Stomach (tissue), 9 donors: ENCODE data around the gene GDPD1. TPM values are rescaled to one million over a fixed set of nuclear protein-coding genes. Genes with fewer than 3 reads are reported as not detected.
"Not testable (repeated sequence)": the region's sequence is repeated elsewhere in the genome, so short reads cannot be mapped to it uniquely, and the experiment has no call there.

ENCODE experiments used
- DNase-seq, 2 donors: peaks; one replicate each; pipeline versions ENCODE4 v3.0.0 to v3.0.0-alpha.2; 2013 to 2019
- H3K27ac ChIP-seq, 5 donors: fragments of 200-600 bp in 4 of 5; sonication (generic) in 4 of 5; one replicate each; pipeline ENCODE4 v1.5.1; 2013 to 2019; ENCODE audit warnings: mild to moderate bottlenecking in 1 of 5, moderate library complexity in 1 of 5
- H3K27me3 ChIP-seq, 3 donors: fragments of 200-600 bp; sonication (generic); one replicate each; pipeline ENCODE4 v1.5.1; 2017 to 2019; ENCODE audit warnings: mixed run types in 1 of 3
- H3K36me3 ChIP-seq, 4 donors: fragments of 200-600 bp; sonication (generic); 1 replicate in 3 of 4; 2 replicates in 1 of 4; pipeline ENCODE4 v1.5.1; 2016 to 2019
- H3K4me1 ChIP-seq, 4 donors: fragments of 200-600 bp; sonication (generic); one replicate each; pipeline ENCODE4 v1.5.1; 2016 to 2019
- H3K4me3 ChIP-seq, 4 donors: fragments of 200-600 bp; sonication (generic) in 3 of 4; one replicate each; pipeline ENCODE4 v1.5.1; 2016 to 2019; ENCODE audit warnings: mild to moderate bottlenecking in 1 of 4
- H3K9me3 ChIP-seq, 4 donors: fragments of 200-600 bp; sonication (generic); one replicate each; pipeline ENCODE4 v1.5.1; 2016 to 2019
- EP300 ChIP-seq: sonication (generic); formaldehyde crosslinking; IDR thresholded peaks from one replicate; pipeline ENCODE4 v1.6.1; 2017; ENCODE audit warnings: antibody characterized with exemption
- POLR2A ChIP-seq, 4 donors: fragments of 450-650 bp; IDR thresholded peaks; one replicate each; pipeline ENCODE4 v1.6.1; 2016; ENCODE audit warnings: antibody characterized with exemption in 4 of 4, control low read depth in 2 of 4, mild to moderate bottlenecking in 1 of 4, moderate library complexity in 1 of 4
- POLR2AphosphoS5 ChIP-seq, 3 donors: sonication (generic); formaldehyde crosslinking; IDR thresholded peaks; one replicate each; pipeline ENCODE4 v1.6.1; 2016; ENCODE audit warnings: antibody characterized with exemption in 3 of 3
- WGBS, 5 donors: extraction: QIAGEN DNeasy Blood & Tissue Kit in 3 of 5; methylation state at CpG; one replicate each; pipeline versions ENCODE4 v1.1.5 to v1.1.7; 2013 to 2018; 5-methylcytosine and 5-hydroxymethylcytosine counted together
- intact Hi-C: fragments of 100-400 bp; cut with DNase I; formaldehyde crosslinking; loops from one replicate; pipeline ENCODE4 v1.15.1; 2023; ENCODE audit warnings: low total_unique reads
- polyA plus RNA-seq, 3 donors: library from polyadenylated mRNA; stranded (reverse); fragments of 200-250 nt; gene quantifications; one replicate each; pipeline ENCODE4 v1.2.3, GENCODE V29; 2013
- total RNA-seq, 5 donors: library from RNA; depleted of rRNA; stranded (reverse); fragments of >200 nt; gene quantifications; one replicate each; pipeline versions ENCODE4 v1.1.0 to v1.2.3, GENCODE V29; 2014 to 2016
- TF ChIP-seq, protein P1 (sequence below), 7 experiments: fragments of 450-650 bp in 4 of 7; fragments of 200-600 bp in 3 of 7; sonication (generic) in 3 of 7; IDR thresholded peaks; one replicate each; pipeline ENCODE4 v1.5.1; 2016 to 2019; ENCODE audit warnings: antibody characterized with exemption in 7 of 7, control low read depth in 2 of 7, mild to moderate bottlenecking in 1 of 7
- donor health status: healthy with polysubstance abuse.
- donor health status: Bipolar disorder and iron deficiency.
- donor health status: healthy.

The GDPD1 gene
- total and polyA plus RNA-seq, 8 donors, result 0.40 to 8.6 (median 1.8) TPM; not detected in 2

DNA sequence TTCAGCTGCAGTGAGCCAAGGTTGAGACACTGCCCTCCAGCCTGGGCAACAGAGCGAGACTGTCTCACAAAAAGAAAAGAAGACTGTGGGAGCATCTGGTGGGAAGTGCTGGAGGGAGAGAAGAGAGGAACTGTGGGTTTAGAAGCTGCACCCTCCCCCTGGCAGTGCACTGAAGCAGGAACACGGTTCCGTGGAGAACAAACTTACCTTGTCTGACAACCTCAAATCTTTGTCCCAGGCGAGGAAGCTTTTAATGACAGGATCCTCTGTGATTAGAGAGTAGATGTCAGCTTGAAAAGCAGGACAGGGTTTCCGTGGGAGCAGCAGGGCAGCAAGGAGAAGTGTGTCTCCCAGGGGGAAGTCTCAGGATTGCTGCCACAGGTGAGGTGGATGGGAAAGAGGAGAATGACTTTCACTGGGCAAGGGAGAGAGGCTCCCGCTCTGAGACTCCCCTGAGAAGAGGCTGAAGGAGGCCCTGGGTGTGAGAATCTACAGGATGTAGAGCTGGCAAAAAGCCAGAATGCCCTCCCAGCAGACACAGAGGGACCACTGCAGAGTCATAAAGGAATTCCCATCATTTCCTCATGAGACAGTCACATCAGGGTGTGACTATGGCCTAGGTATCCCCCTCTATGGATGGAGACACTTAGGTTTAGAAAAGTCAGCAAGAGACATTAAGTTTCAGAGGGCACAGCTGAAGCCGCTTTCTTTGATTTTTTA, 41.9 kb upstream of the GDPD1 start:
- DNase-seq, result no peak
- no peaks in the 10 kb centered on the region for H3K27me3 ChIP-seq
- 82 to 92% (median 89%) methylated on average over 7 of the region's 7 CpGs for WGBS, 5 donors
- H3K9me3 ChIP-seq, result no peaks in the 10 kb centered on the region
- no peaks in the 10 kb centered on the region for H3K4me1 ChIP-seq
- no peak overlapping the region for H3K4me3 ChIP-seq
- TF ChIP-seq POLR2A (IDR thresholded peaks at IDR 0.05) (no peak), EP300 (no peak), POLR2AphosphoS5 (IDR thresholded peaks at IDR 0.05) (no peak)
- TF ChIP-seq, protein P1, sequence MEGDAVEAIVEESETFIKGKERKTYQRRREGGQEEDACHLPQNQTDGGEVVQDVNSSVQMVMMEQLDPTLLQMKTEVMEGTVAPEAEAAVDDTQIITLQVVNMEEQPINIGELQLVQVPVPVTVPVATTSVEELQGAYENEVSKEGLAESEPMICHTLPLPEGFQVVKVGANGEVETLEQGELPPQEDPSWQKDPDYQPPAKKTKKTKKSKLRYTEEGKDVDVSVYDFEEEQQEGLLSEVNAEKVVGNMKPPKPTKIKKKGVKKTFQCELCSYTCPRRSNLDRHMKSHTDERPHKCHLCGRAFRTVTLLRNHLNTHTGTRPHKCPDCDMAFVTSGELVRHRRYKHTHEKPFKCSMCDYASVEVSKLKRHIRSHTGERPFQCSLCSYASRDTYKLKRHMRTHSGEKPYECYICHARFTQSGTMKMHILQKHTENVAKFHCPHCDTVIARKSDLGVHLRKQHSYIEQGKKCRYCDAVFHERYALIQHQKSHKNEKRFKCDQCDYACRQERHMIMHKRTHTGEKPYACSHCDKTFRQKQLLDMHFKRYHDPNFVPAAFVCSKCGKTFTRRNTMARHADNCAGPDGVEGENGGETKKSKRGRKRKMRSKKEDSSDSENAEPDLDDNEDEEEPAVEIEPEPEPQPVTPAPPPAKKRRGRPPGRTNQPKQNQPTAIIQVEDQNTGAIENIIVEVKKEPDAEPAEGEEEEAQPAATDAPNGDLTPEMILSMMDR (IDR thresholded peaks at IDR 0.05), result no peak
- no peak overlapping the region for H3K27ac ChIP-seq
- intact Hi-C loops, result no loop called here
- H3K36me3 ChIP-seq, result peaks cover 0 to 4% (median 0%) of the 10 kb centered on the region in 4 donors

DNA sequence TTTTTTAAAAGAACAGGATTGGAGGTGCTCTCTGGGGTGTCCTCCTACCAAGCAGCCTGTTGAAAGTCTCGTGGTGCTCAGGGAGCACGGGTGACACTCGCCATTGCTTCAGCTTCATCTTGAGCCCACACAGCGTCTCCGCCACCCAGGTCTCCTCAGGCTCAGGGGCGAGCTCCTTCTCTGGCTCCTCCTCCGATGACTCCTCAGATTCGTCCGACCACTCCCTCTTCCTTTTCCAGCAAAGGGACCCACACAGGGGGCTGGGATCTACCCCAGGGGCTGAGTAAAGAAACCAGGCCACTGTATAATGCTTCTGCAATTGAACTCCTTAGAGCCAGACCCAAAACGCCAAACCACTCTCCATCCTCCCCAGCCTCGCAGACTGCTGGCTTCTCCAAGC, 40.7 kb upstream of the GDPD1 start:
- H3K27me3 ChIP-seq, H3K4me3 ChIP-seq, H3K9me3 ChIP-seq, intact Hi-C loops, H3K27ac ChIP-seq, DNase-seq, H3K36me3 ChIP-seq, H3K4me1 ChIP-seq: not testable (repeated sequence)
- 92 to 96% (median 95%) methylated on average over 11 of the region's 11 CpGs for WGBS, 5 donors

DNA sequence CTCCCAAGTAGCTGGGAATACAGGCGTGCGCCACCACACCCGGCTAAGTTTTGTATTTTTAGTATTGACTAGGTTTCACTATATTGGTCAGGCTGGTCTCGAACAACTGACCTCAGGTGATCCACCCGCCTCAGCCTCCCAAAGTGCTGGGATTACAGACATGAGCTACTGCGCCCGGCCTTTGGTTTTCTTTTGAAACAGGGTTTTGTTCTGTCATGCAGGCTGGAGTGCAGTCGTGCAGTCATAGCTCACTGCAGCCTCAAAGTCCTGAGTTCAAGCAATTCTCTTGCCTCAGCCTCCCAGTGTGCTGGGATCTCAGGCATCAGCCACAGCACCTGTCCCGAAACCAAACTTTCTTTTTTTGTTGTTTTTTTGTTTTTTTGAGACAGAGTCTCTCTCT, 39.7 kb upstream of the GDPD1 start:
- Histone ChIP-seq H3K4me3 (no peak overlapping the region), H3K4me1 (no peaks in the 10 kb centered on the region), H3K9me3 (no peaks in the 10 kb centered on the region), H3K36me3 (no peaks in the 10 kb centered on the region), H3K27ac (no peak overlapping the region), H3K27me3 (no peaks in the 10 kb centered on the region)
- TF ChIP-seq, protein P1 (IDR thresholded peaks at IDR 0.05), result no peak
- TF ChIP-seq EP300, result no peak
- no peak for TF ChIP-seq POLR2A (IDR thresholded peaks at IDR 0.05)
- no peak for TF ChIP-seq POLR2AphosphoS5 (IDR thresholded peaks at IDR 0.05)
- intact Hi-C loops, result no loop called here
- WGBS, 5 donors, result 97 to 99% (median 98%) methylated on average over 9 of the region's 9 CpGs
- DNase-seq, result no peak

DNA sequence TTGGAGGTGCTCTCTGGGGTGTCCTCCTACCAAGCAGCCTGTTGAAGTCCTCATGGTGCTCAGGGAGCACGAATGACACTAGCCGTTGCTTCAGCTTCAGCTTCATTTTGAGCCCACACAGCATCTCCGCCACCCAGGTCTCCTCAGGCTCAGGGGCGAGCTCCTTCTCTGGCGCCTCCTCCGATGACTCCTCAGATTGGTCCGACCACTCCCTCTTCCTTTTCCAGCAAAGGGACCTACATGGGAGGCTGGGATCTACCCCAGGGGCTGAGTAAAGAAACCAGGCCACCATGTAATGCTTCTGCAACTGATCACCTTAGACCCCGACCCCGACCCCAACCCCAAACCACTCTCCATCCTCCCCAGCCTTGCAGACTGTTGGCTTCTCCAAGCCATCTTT, 38.8 kb upstream of the GDPD1 start:
- 94 to 98% (median 97%) methylated on average over 9 of the region's 9 CpGs for WGBS, 5 donors
- no peak for DNase-seq
- intact Hi-C loops, result no loop called here

DNA sequence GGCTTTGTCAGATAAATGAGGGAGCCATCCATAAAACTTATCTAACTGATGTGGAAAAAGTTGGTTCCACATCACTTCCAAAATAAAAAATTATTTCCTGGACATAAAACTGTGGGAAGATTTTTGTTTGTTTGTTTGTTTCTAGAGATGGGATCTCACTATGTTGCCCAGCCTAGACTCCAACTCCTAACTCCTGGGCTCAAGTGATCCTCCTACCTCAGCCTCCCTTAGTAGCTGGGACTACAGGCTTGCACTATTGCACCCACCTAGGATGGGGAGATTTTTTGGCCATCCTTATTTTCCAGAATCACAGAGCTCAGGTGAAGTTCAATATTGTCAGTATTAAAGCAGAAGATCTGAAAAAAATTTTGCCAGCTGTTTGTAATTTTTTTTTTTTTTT, 34.3 kb upstream of the GDPD1 start:
- H3K27ac ChIP-seq, result no peak overlapping the region
- DNase-seq, result no peak
- no peaks in the 10 kb centered on the region for H3K36me3 ChIP-seq
- no peaks in the 10 kb centered on the region for H3K27me3 ChIP-seq
- no peaks in the 10 kb centered on the region for H3K9me3 ChIP-seq
- no peak overlapping the region for H3K4me3 ChIP-seq
- H3K4me1 ChIP-seq, result no peaks in the 10 kb centered on the region
- intact Hi-C loops, result no loop called here
- TF ChIP-seq, protein P1 (IDR thresholded peaks at IDR 0.05), result no peak
- TF ChIP-seq EP300 (no peak), POLR2A (IDR thresholded peaks at IDR 0.05) (no peak), POLR2AphosphoS5 (IDR thresholded peaks at IDR 0.05) (no peak)

More for the DNA sequence above, 38.8 kb upstream of the GDPD1 start:
- no peak overlapping the region for H3K27ac ChIP-seq
- H3K27me3 ChIP-seq, result no peaks in the 10 kb centered on the region
- no peak overlapping the region for H3K4me3 ChIP-seq
- H3K36me3 ChIP-seq, result no peaks in the 10 kb centered on the region
- no peaks in the 10 kb centered on the region for H3K4me1 ChIP-seq
- H3K9me3 ChIP-seq, result no peaks in the 10 kb centered on the region
- TF ChIP-seq POLR2A (IDR thresholded peaks at IDR 0.05) (no peak), EP300 (no peak), POLR2AphosphoS5 (IDR thresholded peaks at IDR 0.05) (no peak)
- TF ChIP-seq, protein P1 (IDR thresholded peaks at IDR 0.05), result no peak
